Measurements from ENCODE around the gene TBP. TPM values are rescaled to one million over a fixed set of nuclear protein-coding genes. Genes with fewer than 3 reads are reported as not detected.

Gene TBP
- total and polyA plus RNA-seq, 12 donors = 10.4 to 27.8 (median 15.1) TPM

Other genes starting within 250 kb of the TBP start
- gene FAM120B, start 247.6 kb upstream of the TBP start, total RNA-seq = 10 to 100 TPM; 18.6 to 34.9 (median 31.1) TPM
- 10 to 100 TPM; 12.4 to 42.0 (median 15.0) TPM for gene FAM120B, start 247.6 kb upstream of the TBP start, polyA plus RNA-seq
- 100 to 1,000 TPM; 129 to 442 (median 180) TPM for gene PSMB1, start 1.1 kb upstream of the TBP start, total RNA-seq
- 100 to 1,000 TPM; 163 to 317 (median 288) TPM for gene PSMB1, start 1.1 kb upstream of the TBP start, polyA plus RNA-seq
- gene PDCD2, start 30.3 kb downstream of the TBP start, total RNA-seq = 100 to 1,000 TPM in 1 of 9 donors, 10 to 100 TPM in 8; 47.1 to 119 (median 60.3) TPM
- 10 to 100 TPM; 42.8 to 63.9 (median 51.1) TPM for gene PDCD2, start 30.3 kb downstream of the TBP start, polyA plus RNA-seq

Data from adrenal gland (tissue), 12 donors.